CD14-positive monocyte (primary cell): ENCODE data around the gene PLS3. TPM values are rescaled to one million over a fixed set of nuclear protein-coding genes. Genes with fewer than 3 reads are reported as not detected.

Source experiments
- DNase-seq, 3 donors: peaks; one replicate each; pipeline ENCODE4 v3.0.0-alpha.2; 2011 to 2022
- H2AFZ ChIP-seq: 2 replicates; pipeline ENCODE4 v1.6.0; 2012; ENCODE audit warnings: mild to moderate bottlenecking, low read depth, low read length, inconsistent platforms; ENCODE audit not compliant: insufficient read depth, poor library complexity, severe bottlenecking
- H3K27ac ChIP-seq, 2 donors: 1 replicate in 1 of 2; 2 replicates in 1 of 2; pipeline ENCODE4 v1.5.1; 2012 to 2013; ENCODE audit warnings: low read length in 2 of 2, control low read depth in 1 of 2, inconsistent platforms in 1 of 2, low read depth in 1 of 2, mild to moderate bottlenecking in 1 of 2
- H3K27me3 ChIP-seq, 2 donors: one replicate each; pipeline versions ENCODE4 v1.6.0 to v1.6.1; 2011 to 2013; ENCODE audit warnings: low read length in 2 of 2; ENCODE audit not compliant: control insufficient read depth in 2 of 2, insufficient read depth in 2 of 2
- H3K36me3 ChIP-seq, 2 donors: replicated peaks in 1 of 2; 1 replicate in 1 of 2; 2 replicates in 1 of 2; pipeline versions ENCODE4 v1.5.1 to v1.6.1; 2012 to 2013; ENCODE audit warnings: low read length in 2 of 2, control low read depth in 1 of 2, inconsistent platforms in 1 of 2, mild to moderate bottlenecking in 1 of 2; ENCODE audit not compliant: insufficient read depth in 2 of 2, control insufficient read depth in 1 of 2
- H3K4me1 ChIP-seq, 2 donors: 1 replicate in 1 of 2; 2 replicates in 1 of 2; pipeline versions ENCODE4 v1.5.1 to v1.6.1; 2012 to 2013; ENCODE audit warnings: low read length in 2 of 2, control low read depth in 1 of 2, inconsistent platforms in 1 of 2, mild to moderate bottlenecking in 1 of 2, moderate library complexity in 1 of 2; ENCODE audit not compliant: insufficient read depth in 2 of 2, control insufficient read depth in 1 of 2
- H3K4me2 ChIP-seq: replicated peaks from 2 replicates; pipeline ENCODE3; 2012; ENCODE audit warnings: low read length, moderate library complexity, mild to moderate bottlenecking; ENCODE audit not compliant: poor library complexity, severe bottlenecking; ENCODE audit errors: extremely low read depth
- H3K4me3 ChIP-seq, 3 experiments: fragments of 200-600 bp in 1 of 3; sonication (generic) in 1 of 3; replicated peaks in 1 of 3; 1 replicate in 2 of 3; 2 replicates in 1 of 3; pipeline ENCODE4 v1.5.1; 2011 to 2013; ENCODE audit warnings: low read length in 3 of 3, mild to moderate bottlenecking in 3 of 3, control low read depth in 2 of 3, low read depth in 2 of 3, inconsistent platforms in 1 of 3, moderate library complexity in 1 of 3
- H3K79me2 ChIP-seq: 2 replicates; pipeline ENCODE4 v1.6.0; 2012; ENCODE audit warnings: mild to moderate bottlenecking, control low read depth, inconsistent platforms, low read length, moderate library complexity; ENCODE audit not compliant: insufficient read depth
- H3K9ac ChIP-seq: 2 replicates; pipeline ENCODE4 v1.6.0; 2017; ENCODE audit warnings: low read length, mild to moderate bottlenecking; ENCODE audit not compliant: insufficient read depth, poor library complexity, severe bottlenecking
- H3K9me3 ChIP-seq, 2 donors: replicated peaks in 1 of 2; 1 replicate in 1 of 2; 2 replicates in 1 of 2; pipeline versions ENCODE4 v1.5.1 to v1.6.1; 2012 to 2013; ENCODE audit warnings: low read length in 2 of 2, control low read depth in 1 of 2; ENCODE audit not compliant: control insufficient read depth in 1 of 2, insufficient read depth in 1 of 2
- H4K20me1 ChIP-seq: 2 replicates; pipeline ENCODE4 v1.6.0; 2012; ENCODE audit warnings: mild to moderate bottlenecking, low read length, control low read depth, moderate library complexity; ENCODE audit not compliant: insufficient read depth
- H3K27ac Mint-ChIP-seq, 7 donors: one replicate each; pipeline ENCODE4 v1.8.0; 2020; ENCODE audit warnings: mild to moderate bottlenecking in 7 of 7, mixed read lengths in 7 of 7, moderate library complexity in 6 of 7, inconsistent platforms in 2 of 7
- H3K27me3 Mint-ChIP-seq, 3 donors: one replicate each; pipeline ENCODE4 v1.8.0; 2021 to 2022; ENCODE audit warnings: low read depth in 3 of 3, mild to moderate bottlenecking in 3 of 3, mixed read lengths in 3 of 3, moderate library complexity in 3 of 3, inconsistent platforms in 1 of 3
- H3K36me3 Mint-ChIP-seq, 2 donors: one replicate each; pipeline ENCODE4 v1.8.0; 2020; ENCODE audit warnings: mixed read lengths in 2 of 2, inconsistent platforms in 1 of 2, mild to moderate bottlenecking in 1 of 2
- H3K4me1 Mint-ChIP-seq: one replicate; pipeline ENCODE4 v1.8.0; 2020; ENCODE audit warnings: mild to moderate bottlenecking, mixed read lengths
- H3K4me3 Mint-ChIP-seq, 2 donors: one replicate each; pipeline ENCODE4 v1.8.0; 2020; ENCODE audit warnings: mild to moderate bottlenecking in 2 of 2, mixed read lengths in 2 of 2, moderate library complexity in 1 of 2
- H3K9me3 Mint-ChIP-seq, 7 donors: one replicate each; pipeline ENCODE4 v1.8.0; 2020 to 2022; ENCODE audit warnings: mixed read lengths in 7 of 7, mild to moderate bottlenecking in 6 of 7, moderate library complexity in 6 of 7, inconsistent platforms in 2 of 7
- CTCF ChIP-seq: fragments of 200-600 bp; IDR thresholded peaks from one replicate; pipeline ENCODE4 v1.8.0; 2022; ENCODE audit warnings: antibody characterized with exemption, mild to moderate bottlenecking
- WGBS: methylation state at CpG from one replicate; pipeline ENCODE4 v1.1.5; 2013; ENCODE audit warnings: missing lambda C conversion rate; ENCODE audit not compliant: insufficient coverage; 5-methylcytosine and 5-hydroxymethylcytosine counted together
- intact Hi-C, 2 donors: fragments of 100-400 bp; cut with micrococcal nuclease; formaldehyde crosslinking; loops; one replicate each; pipeline versions ENCODE4 v1.15.0 to v1.15.1; 2023
- polyA plus RNA-seq, 3 donors: library from polyadenylated mRNA; depleted of rRNA in 1 of 3; unstranded in 2 of 3; stranded (reverse) in 1 of 3; fragments of 300-500 nt in 2 of 3; fragments of >200 nt in 1 of 3; fragmentation: Illumina TruSeq in 2 of 3; gene quantifications; 1 replicate in 2 of 3; 2 replicates in 1 of 3; pipeline ENCODE4 v1.2.3, GENCODE V29; 2012 to 2021

Gene PLS3
- polyA plus RNA-seq, 3 donors = 0.16 TPM; not detected in 2

- no peaks in the 10 kb centered on the region for H3K4me1 Mint-ChIP-seq
- DNase-seq = peak in 1 of 3 donors; percentile 1
- H3K36me3 Mint-ChIP-seq = no peaks in the 10 kb centered on the region
- H3K9me3 ChIP-seq = no peaks in the 10 kb centered on the region
- no peaks in the 10 kb centered on the region for H3K36me3 ChIP-seq
- H2AFZ ChIP-seq = no peak overlapping the region
- intact Hi-C loops = no loop called here
- no peak for TF ChIP-seq CTCF
- no peaks in the 10 kb centered on the region for H3K4me1 ChIP-seq
- no peak overlapping the region for H3K27ac ChIP-seq
- no peaks in the 10 kb centered on the region for H3K9me3 Mint-ChIP-seq
- no peak overlapping the region for H3K27ac Mint-ChIP-seq
- peaks cover 0 to 13% (median 0%) of the 10 kb centered on the region in 3 donors for H3K27me3 Mint-ChIP-seq
- H3K4me3 Mint-ChIP-seq = no peak overlapping the region
- H3K27me3 ChIP-seq = peaks cover 0 to 5% of the 10 kb centered on the region in 2 donors
- H3K79me2 ChIP-seq = no peaks in the 10 kb centered on the region
- H4K20me1 ChIP-seq = no peaks in the 10 kb centered on the region
- no peak overlapping the region for H3K4me2 ChIP-seq
- H3K9ac ChIP-seq = no peak overlapping the region
- no peak overlapping the region for H3K4me3 ChIP-seq
- whole genome bisulfite sequencing = no CpG with 5 or more reads among the region's 2 CpGs
Measured at GRCh38 chrX:115650916-115651315, 89.9 kb downstream of the PLS3 start.

GRCh38 chrX:115652221-115652620 lies 91.2 kb downstream of the PLS3 start:
- no peaks in the 10 kb centered on the region for H3K9me3 ChIP-seq
- H3K27me3 ChIP-seq = peaks cover 0 to 5% of the 10 kb centered on the region in 2 donors
- WGBS = 94% methylated on average over 4 of the region's 5 CpGs
- no peak for DNase-seq
- H3K4me3 ChIP-seq = no peak overlapping the region
- Mint-ChIP-seq H3K27ac (no peak overlapping the region), H3K27me3 (peaks cover 0 to 20% (median 0%) of the 10 kb centered on the region in 3 donors), H3K36me3 (no peaks in the 10 kb centered on the region), H3K4me3 (no peak overlapping the region), H3K9me3 (peaks cover 0 to 2% (median 0%) of the 10 kb centered on the region in 7 donors), H3K4me1 (no peaks in the 10 kb centered on the region)
- no peaks in the 10 kb centered on the region for H3K36me3 ChIP-seq
- no peaks in the 10 kb centered on the region for H3K4me1 ChIP-seq
- H3K4me2 ChIP-seq = no peak overlapping the region
- no peak overlapping the region for H2AFZ ChIP-seq
- H3K79me2 ChIP-seq = no peaks in the 10 kb centered on the region
- intact Hi-C loops = no loop called here
- no peaks in the 10 kb centered on the region for H4K20me1 ChIP-seq
- TF ChIP-seq CTCF = no peak
- no peak overlapping the region for H3K27ac ChIP-seq
- H3K9ac ChIP-seq = no peak overlapping the region
